Esophagus squamous epithelium (tissue), 5 donors: ENCODE data around the gene ZNF784. TPM values are rescaled to one million over a fixed set of nuclear protein-coding genes. Genes with fewer than 3 reads are reported as not detected.

Source experiments
- DNase-seq: peaks from one replicate; lab custom pipeline; 2025; lab: John Stamatoyannopoulos, UW
- H3K27ac ChIP-seq, 4 donors: fragments of 200-600 bp; sonication (generic); one replicate each; pipeline ENCODE4 v1.5.1; 2016 to 2019; ENCODE audit warnings: mild to moderate bottlenecking in 1 of 4
- H3K27me3 ChIP-seq, 4 donors: fragments of 200-600 bp; sonication (generic); 1 replicate in 3 of 4; 2 replicates in 1 of 4; pipeline versions ENCODE4 v1.5.1 to v1.6.0; 2017 to 2021; ENCODE audit warnings: antibody characterized with exemption in 1 of 4
- H3K36me3 ChIP-seq, 3 donors: fragments of 200-600 bp; sonication (generic); one replicate each; pipeline ENCODE4 v1.5.1; 2016 to 2019
- H3K4me1 ChIP-seq, 3 donors: fragments of 200-600 bp; sonication (generic); one replicate each; pipeline ENCODE4 v1.5.1; 2017 to 2019
- H3K4me3 ChIP-seq, 4 donors: fragments of 200-600 bp; sonication (generic); 1 replicate in 3 of 4; 2 replicates in 1 of 4; pipeline ENCODE4 v1.5.1; 2016 to 2019; ENCODE audit warnings: mild to moderate bottlenecking in 2 of 4, moderate library complexity in 1 of 4
- H3K9me3 ChIP-seq, 3 donors: fragments of 200-600 bp; sonication (generic); one replicate each; pipeline ENCODE4 v1.5.1; 2016 to 2019
- CTCF ChIP-seq, 6 experiments: fragments of 450-650 bp in 4 of 6; fragments of 200-600 bp in 2 of 6; sonication (generic) in 2 of 6; IDR thresholded peaks; one replicate each; pipeline ENCODE4 v1.5.1; 2016 to 2019; ENCODE audit warnings: antibody characterized with exemption in 6 of 6, mild to moderate bottlenecking in 4 of 6, moderate library complexity in 4 of 6
- POLR2A ChIP-seq, 4 donors: fragments of 450-650 bp; IDR thresholded peaks; one replicate each; pipeline ENCODE4 v1.6.1; 2017; ENCODE audit warnings: antibody characterized with exemption in 4 of 4, mild to moderate bottlenecking in 4 of 4, moderate library complexity in 3 of 4
- WGBS, 2 donors: methylation state at CpG; one replicate each; pipeline ENCODE4 v1.1.5; 2018; 5-methylcytosine and 5-hydroxymethylcytosine counted together
- intact Hi-C: fragments of 100-400 bp; cut with DNase I; formaldehyde crosslinking; loops from one replicate; pipeline ENCODE4 v1.15.0; 2022
- total RNA-seq, 4 donors: library from RNA; depleted of rRNA; stranded (reverse); fragments of >200 nt; gene quantifications; one replicate each; pipeline ENCODE4 v1.1.0, GENCODE V29; 2016
- donor health status: DM: yes; HTN: yes; CAD: no.

Gene ZNF784
- total RNA-seq, 4 donors from 2014 or later: 2.9 to 6.9 (median 4.4) TPM

- peaks cover 0 to 26% (median 7%) of the 10 kb centered on the region in 3 donors for H3K36me3 ChIP-seq
- no peak overlapping the region for H3K4me3 ChIP-seq
- no peak for TF ChIP-seq POLR2A (IDR thresholded peaks at IDR 0.05)
- TF ChIP-seq CTCF (IDR thresholded peaks at IDR 0.05): no peak
- WGBS, 2 donors: 14 to 19% methylated on average over 6 of the region's 6 CpGs
- DNase-seq: no peak
- H3K9me3 ChIP-seq: no peaks in the 10 kb centered on the region
- H3K27ac ChIP-seq: peak overlapping the region in 1 of 4 donors; percentile 89
- H3K4me1 ChIP-seq: peaks cover 20 to 47% (median 20%) of the 10 kb centered on the region in 3 donors
- intact Hi-C loops: no loop called here
- peaks cover 0 to 16% (median 0%) of the 10 kb centered on the region in 4 donors for H3K27me3 ChIP-seq
Measured at GRCh38 chr19:55581823-55582223, 42.5 kb downstream of the ZNF784 start.

- H3K4me3 ChIP-seq: peak overlapping the region; percentile 67 to 97 (median 83)
- 18 to 21% methylated on average over 12 of the region's 12 CpGs for WGBS, 2 donors
- H3K27me3 ChIP-seq: peaks cover 0 to 15% (median 0%) of the 10 kb centered on the region in 4 donors
- DNase-seq: no peak
- no peaks in the 10 kb centered on the region for H3K9me3 ChIP-seq
- peak in 1 of 6 experiments; percentile 1 for TF ChIP-seq CTCF (IDR thresholded peaks at IDR 0.05)
- TF ChIP-seq POLR2A (IDR thresholded peaks at IDR 0.05): no peak
- H3K4me1 ChIP-seq: peaks cover 15 to 42% (median 20%) of the 10 kb centered on the region in 3 donors
- peak overlapping the region; percentile 82 to 96 (median 91) for H3K27ac ChIP-seq
- peaks cover 0 to 27% (median 7%) of the 10 kb centered on the region in 3 donors for H3K36me3 ChIP-seq
- intact Hi-C loops: no loop called here
Measured at GRCh38 chr19:55581145-55581822, 43.1 kb downstream of the ZNF784 start.

GRCh38 chr19:55580628-55581144 is 43.7 kb downstream of the ZNF784 start, which contains the start of gene ZNF579:
Gene ZNF579 (minus strand): TSS chr19:55580848. CDS start chr19:55579639, 1,209 bp downstream.
- no peaks in the 10 kb centered on the region for H3K9me3 ChIP-seq
- TF ChIP-seq CTCF (IDR thresholded peaks at IDR 0.05) (peak in 1 of 6 experiments; percentile 5), POLR2A (IDR thresholded peaks at IDR 0.05) (no peak)
- H3K4me3 ChIP-seq: peak within 1 kb of the TSS; percentile 67 to 97 (median 83)
- 0% methylated on average over 5 to 7 of the region's 24 CpGs for whole genome bisulfite sequencing, 2 donors
- DNase-seq: no peak
- peaks cover 0 to 9% (median 0%) of the 10 kb centered on the region in 4 donors for H3K27me3 ChIP-seq
- intact Hi-C loops: no loop called here
- H3K4me1 ChIP-seq: peaks cover 12 to 36% (median 14%) of the 10 kb centered on the region in 3 donors
- H3K27ac ChIP-seq: peak within 1 kb of the TSS; percentile 82 to 96 (median 91)
- peaks cover 0 to 27% (median 7%) of the 10 kb centered on the region in 3 donors for H3K36me3 ChIP-seq

DNA sequence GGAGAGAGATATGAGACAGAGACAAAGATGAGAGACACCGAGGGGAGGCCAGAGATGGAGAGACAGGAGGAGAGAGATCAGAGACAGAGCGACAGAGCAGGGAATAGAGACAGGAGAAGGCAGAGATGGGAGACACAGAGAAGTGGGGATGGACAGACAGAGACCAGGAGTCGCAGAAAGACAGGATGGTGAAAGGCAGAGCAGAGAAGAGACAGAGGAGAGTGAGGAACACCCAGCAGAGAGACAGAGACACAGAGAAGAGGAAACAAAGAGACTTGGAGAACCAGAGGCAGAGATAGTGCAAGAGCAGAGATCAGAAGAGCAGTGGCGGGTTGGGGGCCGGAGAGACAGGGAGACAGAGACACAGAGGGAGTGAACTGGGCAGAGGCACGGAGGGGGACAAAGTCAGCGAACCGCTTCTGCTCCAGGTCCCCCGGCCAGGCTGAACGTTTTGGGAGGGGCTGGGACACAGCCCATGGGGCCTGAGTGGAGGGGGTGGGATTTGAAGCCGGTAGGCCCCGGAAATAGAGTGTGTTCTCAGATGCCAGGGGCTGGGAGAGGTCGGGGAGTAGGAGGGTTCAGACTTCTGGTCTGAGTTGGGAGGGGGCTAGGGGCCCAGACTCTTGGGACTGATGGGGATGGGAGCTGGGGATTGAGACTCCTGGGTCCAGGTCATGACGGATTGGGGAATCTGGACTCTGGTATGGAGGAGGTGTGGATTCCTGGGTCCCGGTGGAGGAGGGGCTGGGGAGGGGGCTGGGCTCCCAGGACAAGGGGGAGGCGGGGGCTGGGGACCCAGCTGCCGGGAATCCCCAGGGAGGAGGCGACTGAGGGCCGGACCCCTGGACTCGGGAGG is 44.4 kb downstream of the ZNF784 start:
- Histone ChIP-seq H3K27ac (peak overlapping the region; percentile 82 to 96 (median 91)), H3K36me3 (peaks cover 0 to 27% (median 7%) of the 10 kb centered on the region in 3 donors), H3K27me3 (peaks cover 0 to 2% (median 0%) of the 10 kb centered on the region in 4 donors), H3K9me3 (no peaks in the 10 kb centered on the region), H3K4me3 (peak overlapping the region; percentile 67 to 97 (median 83)), H3K4me1 (peaks cover 11 to 31% (median 12%) of the 10 kb centered on the region in 3 donors)
- DNase-seq: no peak
- no peak for TF ChIP-seq POLR2A (IDR thresholded peaks at IDR 0.05)
- no peak for TF ChIP-seq CTCF (IDR thresholded peaks at IDR 0.05)
- intact Hi-C loops: no loop called here
- 12 to 15% methylated on average over 14 to 15 of the region's 20 CpGs for WGBS, 2 donors
